DOHH2 (cell line): ENCODE results near the gene CNOT2.

Experiments
- EZH2phosphoT487 ChIP-seq: fragments of 200-600 bp; sonication (generic); IDR thresholded peaks from 2 replicates; pipeline ENCODE4 v1.6.1; 2017; ENCODE audit warnings: borderline replicate concordance, mild to moderate bottlenecking, antibody characterized with exemption, low read length, moderate library complexity, mixed read lengths
- TF ChIP-seq, protein P1 (sequence below): fragments of 200-600 bp; sonication (generic); IDR thresholded peaks from one replicate; pipeline ENCODE4 v1.5.1; 2014; ENCODE audit warnings: antibody characterized with exemption, mild to moderate bottlenecking, low read depth, low read length; ENCODE audit not compliant: poor library complexity, severe bottlenecking

DNA sequence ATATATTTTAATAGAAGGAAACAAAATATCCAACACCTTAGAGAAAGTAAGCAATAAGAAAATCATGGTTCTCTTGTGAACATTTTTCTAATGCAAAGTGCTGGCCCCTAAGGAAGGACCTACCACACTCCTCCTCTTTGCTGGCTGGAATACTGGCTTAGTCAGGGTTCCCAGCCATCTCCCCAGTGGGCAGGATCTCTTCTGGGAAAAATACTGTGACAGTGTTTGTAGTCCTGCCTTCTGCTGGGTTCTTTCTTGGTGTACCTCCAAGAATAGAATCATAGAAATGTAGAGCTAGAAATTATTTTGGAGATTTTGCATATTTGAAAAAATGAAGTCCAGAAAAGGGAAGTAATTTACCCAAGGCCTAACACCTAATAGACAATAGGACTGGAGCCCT lies 154.8 kb downstream of the CNOT2 start:
- TF ChIP-seq, protein P1, sequence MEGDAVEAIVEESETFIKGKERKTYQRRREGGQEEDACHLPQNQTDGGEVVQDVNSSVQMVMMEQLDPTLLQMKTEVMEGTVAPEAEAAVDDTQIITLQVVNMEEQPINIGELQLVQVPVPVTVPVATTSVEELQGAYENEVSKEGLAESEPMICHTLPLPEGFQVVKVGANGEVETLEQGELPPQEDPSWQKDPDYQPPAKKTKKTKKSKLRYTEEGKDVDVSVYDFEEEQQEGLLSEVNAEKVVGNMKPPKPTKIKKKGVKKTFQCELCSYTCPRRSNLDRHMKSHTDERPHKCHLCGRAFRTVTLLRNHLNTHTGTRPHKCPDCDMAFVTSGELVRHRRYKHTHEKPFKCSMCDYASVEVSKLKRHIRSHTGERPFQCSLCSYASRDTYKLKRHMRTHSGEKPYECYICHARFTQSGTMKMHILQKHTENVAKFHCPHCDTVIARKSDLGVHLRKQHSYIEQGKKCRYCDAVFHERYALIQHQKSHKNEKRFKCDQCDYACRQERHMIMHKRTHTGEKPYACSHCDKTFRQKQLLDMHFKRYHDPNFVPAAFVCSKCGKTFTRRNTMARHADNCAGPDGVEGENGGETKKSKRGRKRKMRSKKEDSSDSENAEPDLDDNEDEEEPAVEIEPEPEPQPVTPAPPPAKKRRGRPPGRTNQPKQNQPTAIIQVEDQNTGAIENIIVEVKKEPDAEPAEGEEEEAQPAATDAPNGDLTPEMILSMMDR: no peak
- TF ChIP-seq EZH2phosphoT487: no peak
